Adipose tissue (tissue), 3 donors: ENCODE data around the gene BPHL. TPM values are rescaled to one million over a fixed set of nuclear protein-coding genes. Genes with fewer than 3 reads are reported as not detected.
"Not testable (repeated sequence)": the region's sequence is repeated elsewhere in the genome, so short reads cannot be mapped to it uniquely, and the experiment has no call there.

Experiments used
- H3K27ac ChIP-seq: one replicate; pipeline ENCODE4 v1.5.1; 2013; ENCODE audit warnings: low read depth, low read length
- WGBS, 3 donors: extraction: QIAGEN DNeasy Blood & Tissue Kit; methylation state at CpG; one replicate each; pipeline ENCODE4 v1.1.7; 2013; 5-methylcytosine and 5-hydroxymethylcytosine counted together
- polyA plus RNA-seq, 3 donors: library from polyadenylated mRNA; stranded (reverse); fragments of 200-250 nt; gene quantifications; one replicate each; pipeline ENCODE4 v1.2.3, GENCODE V29; 2013
- donor health status: healthy with polysubstance abuse.
- donor health status: Bipolar disorder and iron deficiency.
- donor health status: healthy.

The BPHL gene
- polyA plus RNA-seq, 3 donors, result 9.4 to 33.4 (median 33.0) TPM

DNA sequence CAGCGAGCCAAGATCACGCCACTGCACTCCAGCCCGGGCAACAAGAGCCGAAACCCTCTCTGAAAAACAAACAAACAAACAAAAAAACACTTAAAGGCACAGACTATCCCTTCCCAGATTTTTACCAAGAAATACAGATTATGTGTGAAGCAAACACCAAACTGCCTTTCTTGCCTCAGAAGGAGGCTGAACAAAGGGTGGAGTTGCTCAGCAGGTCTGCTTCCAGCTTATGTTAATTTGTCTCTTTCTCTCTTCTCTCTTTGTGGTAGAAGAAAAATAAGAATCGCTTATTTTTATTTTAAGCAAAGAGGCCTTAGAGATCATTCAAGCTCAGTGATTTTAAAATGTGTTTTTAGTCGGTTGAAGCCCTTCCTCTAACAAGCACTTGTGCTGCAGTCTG lies 24.6 kb downstream of the BPHL start:
- WGBS, 3 donors, result 81 to 88% (median 87%) methylated on average over 6 of the region's 6 CpGs
- no peak overlapping the region for H3K27ac ChIP-seq

DNA sequence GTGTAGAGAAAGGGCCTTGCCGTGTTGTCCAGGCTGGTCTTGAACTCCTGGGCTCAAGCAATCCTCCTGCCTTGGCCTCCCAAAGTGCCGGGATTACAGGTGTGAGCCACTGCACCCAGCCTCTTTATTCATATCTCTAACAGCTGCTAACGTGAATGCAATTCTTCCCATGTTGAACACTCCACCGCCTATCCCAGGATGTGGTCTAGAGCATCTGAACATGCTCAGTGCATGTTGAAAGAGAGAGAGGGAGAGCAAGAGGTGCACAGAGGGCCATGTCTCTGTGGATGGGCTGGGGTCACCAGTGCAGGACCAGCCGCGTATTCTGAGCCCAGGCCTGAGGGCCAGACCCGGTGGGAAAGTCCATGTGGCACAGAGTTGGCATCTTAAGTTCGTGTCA lies 26.1 kb downstream of the BPHL start:
- no peak overlapping the region for H3K27ac ChIP-seq
- WGBS, 3 donors, result 74 to 87% (median 76%) methylated on average over 8 of the region's 8 CpGs

DNA sequence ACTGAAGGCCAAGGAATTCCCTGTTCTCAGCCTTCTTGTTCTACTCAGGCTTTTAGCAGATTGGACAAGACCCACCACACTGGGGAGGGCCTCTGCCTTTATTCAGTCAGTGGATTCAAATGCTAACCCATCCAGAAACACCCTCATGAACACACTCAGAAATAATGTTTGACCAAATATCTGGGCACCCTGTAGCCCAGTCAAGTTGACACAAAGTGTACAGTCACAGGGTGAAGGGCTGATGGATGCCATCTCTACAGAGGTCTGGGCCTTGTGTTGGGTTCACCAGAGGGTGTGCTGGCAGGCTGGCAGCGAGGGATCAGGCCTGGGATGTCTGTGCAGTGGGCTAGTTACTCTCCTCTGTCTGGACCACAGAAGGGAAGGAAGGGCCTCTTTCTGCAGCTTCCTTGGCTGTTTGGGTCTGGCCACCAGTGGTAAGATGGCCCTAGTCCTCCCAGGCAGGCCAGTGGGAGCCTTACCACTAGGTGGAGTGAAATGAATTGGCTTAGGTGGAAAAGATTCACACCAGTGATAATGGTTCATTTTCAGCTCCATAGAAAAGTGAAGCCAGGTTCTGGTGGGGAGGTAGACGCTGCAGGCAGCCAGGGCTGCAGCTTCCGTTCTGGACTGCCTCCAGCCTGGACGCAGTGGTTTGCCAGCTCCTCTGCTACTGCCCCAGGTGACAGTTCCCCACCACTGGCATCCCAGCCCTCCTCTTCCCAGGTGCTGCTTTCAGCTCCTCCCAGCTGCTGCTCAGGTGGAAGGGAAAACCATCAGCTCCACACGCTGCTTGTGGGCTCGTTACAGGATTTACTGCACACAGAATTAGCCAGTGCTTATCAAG lies 29.6 kb downstream of the BPHL start:
- 48 to 94% (median 94%) methylated on average over 6 of the region's 6 CpGs for WGBS, 3 donors
- no peak overlapping the region for H3K27ac ChIP-seq

DNA sequence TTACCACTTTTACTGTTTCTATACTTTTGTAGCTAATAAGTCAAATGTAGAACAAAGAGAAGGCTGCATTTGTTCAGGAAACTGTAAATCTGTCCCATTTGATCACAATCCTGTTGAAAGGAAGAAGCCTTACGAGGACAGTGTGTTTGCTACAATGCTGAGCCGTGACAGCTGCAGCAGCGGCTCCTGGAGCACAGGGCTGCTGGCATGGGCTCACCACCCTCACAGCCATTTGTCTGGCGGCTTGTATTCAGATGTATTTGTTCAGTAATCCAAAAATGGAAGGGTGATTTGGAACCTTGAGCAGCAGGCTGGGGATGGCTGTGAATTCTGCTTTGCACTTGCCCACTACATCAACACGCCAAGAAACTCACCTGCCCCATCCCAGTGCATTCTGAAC lies 33.2 kb downstream of the BPHL start:
- H3K27ac ChIP-seq, result no peak overlapping the region
- WGBS, 3 donors, result 46 to 86% (median 79%) methylated on average over 5 of the region's 5 CpGs

DNA sequence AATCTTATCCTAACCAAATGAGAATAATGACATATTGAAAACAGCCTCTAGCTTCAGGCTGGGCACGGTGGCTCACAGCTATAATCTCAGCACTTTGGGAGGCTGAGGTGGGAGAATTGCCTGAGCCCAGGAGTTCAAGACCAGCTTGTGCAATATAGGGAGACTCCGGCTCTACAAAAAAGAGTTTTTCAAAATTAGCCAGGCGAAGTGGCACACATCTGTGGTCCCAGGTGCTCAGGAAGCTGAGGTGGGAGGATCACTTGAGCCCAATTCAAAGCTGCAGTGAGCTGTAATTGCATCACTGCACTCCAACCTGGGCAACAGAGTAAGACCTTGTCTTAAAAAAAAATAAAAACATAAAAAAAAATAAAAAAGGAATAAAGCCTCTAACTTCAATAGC lies 34.2 kb downstream of the BPHL start:
- no peak overlapping the region for H3K27ac ChIP-seq
- 79 to 91% (median 88%) methylated on average over 3 of the region's 3 CpGs for WGBS, 3 donors

DNA sequence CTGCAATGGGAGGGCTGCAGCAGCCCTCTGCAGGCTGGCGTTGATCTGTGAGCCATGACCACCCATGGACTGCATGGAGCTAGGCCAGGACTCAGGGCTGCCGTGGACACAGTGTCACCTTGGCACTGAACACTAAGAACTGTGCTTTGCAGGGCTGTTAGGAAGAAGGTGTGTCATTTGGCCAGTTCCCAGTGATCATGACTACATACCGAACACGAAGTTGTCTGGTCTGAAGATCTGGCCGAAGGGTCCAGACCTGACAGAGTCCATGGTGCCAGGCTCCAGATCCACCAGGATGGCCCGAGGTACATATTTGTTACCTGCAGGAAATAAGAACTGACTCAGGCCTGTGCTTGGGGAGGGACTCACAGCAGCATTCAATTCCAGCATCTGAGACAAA lies 36.9 kb downstream of the BPHL start:
- WGBS, 3 donors, result 28 to 82% (median 76%) methylated on average over 6 of the region's 6 CpGs
- H3K27ac ChIP-seq, result not testable (repeated sequence)

DNA sequence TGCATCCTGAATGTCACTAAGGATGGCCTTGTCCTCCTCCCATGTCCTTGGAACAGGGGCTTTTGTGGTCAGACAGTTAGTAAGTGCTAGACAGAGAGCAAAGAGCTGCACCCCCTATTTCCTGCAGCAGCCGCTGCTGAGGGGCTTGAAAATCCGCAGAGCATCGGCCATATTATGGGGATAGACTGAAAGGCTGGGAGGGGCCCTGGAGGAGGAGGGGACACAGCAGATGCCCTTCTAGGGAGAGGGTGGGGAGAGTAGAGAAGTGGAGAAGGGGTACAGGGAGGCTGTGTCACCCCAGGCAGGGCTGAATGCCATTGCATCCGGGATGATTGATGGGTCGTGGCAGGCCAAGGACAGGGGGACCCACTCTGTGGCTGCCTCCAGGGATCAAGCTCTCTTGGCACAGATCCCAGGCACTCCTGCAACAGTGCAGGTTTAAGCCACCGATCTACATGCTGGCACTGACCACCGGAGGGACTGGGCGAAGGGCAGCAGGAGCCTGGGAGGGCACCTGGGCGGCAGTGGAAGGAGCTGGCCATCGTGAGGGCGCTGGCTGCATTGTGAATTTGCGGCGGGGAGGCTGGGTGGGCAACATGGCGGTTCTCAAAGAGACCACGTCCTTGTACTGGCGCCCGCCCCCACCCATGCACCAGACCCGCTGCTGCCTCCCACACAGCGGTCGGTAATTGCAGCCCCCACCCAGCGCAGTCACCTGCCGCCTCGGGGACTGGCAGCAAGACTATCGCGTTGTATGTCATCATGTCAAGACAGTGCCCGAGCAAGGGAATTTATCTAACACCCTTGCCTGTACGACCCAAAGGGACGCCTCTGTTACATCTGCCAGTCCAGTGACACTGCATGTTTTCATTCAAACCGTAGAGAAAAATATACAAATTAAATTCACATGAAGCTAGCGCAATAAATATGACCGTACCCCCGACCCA lies 37.9 kb downstream of the BPHL start:
- 7 to 9% (median 7%) methylated on average over 27 to 29 of the region's 32 CpGs for WGBS, 3 donors
- H3K27ac ChIP-seq, result not testable (repeated sequence)

DNA sequence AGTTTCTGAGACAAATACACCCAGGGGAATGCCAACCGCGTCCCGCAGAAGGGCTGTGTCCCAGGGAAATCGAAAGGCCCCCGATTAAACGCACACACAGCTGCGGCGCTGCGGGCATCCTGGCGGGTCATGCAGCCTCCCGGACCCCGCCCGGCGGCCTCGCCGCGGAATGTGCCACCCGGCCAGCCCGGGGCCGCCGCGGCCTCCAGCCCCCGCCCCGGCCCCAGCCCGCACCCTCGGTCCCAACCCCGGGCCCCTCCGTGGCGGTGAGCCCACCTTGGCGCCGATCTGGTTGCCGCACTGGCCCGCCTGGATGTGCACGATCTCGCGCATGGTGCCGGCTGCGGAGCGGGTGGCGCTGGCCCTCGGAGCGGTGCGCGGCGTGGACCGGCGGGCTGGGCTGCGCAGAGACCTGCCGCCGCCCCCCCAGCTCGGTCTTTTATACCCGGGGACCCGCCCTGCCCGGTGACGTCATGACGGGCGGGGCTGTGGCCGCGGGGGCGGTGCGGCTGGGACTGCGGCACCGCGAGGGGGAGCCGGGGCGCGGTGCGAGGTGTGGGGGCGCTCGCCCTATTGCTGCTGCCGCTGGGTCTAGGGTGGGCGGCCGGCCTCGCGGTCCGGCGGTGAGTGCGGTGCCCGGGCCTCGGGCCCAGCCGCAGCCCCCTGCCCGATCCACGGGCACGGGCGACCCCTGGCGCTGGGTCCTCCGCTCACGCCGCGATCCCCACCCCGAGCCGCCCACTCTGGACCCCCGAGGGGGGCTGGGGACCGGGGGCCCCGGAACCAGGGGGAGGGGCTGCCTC lies 38.8 kb downstream of the BPHL start, which contains the start of gene TUBB2A:
Gene TUBB2A, minus strand, starts transcription at position 414 of the 803 bp plus-strand sequence. Its CDS starts 81 bp downstream, at position 333.
- peak within 1 kb of the TSS; percentile 34 for H3K27ac ChIP-seq
- 1% methylated on average over 48 to 95 of the region's 95 CpGs for WGBS, 3 donors

DNA sequence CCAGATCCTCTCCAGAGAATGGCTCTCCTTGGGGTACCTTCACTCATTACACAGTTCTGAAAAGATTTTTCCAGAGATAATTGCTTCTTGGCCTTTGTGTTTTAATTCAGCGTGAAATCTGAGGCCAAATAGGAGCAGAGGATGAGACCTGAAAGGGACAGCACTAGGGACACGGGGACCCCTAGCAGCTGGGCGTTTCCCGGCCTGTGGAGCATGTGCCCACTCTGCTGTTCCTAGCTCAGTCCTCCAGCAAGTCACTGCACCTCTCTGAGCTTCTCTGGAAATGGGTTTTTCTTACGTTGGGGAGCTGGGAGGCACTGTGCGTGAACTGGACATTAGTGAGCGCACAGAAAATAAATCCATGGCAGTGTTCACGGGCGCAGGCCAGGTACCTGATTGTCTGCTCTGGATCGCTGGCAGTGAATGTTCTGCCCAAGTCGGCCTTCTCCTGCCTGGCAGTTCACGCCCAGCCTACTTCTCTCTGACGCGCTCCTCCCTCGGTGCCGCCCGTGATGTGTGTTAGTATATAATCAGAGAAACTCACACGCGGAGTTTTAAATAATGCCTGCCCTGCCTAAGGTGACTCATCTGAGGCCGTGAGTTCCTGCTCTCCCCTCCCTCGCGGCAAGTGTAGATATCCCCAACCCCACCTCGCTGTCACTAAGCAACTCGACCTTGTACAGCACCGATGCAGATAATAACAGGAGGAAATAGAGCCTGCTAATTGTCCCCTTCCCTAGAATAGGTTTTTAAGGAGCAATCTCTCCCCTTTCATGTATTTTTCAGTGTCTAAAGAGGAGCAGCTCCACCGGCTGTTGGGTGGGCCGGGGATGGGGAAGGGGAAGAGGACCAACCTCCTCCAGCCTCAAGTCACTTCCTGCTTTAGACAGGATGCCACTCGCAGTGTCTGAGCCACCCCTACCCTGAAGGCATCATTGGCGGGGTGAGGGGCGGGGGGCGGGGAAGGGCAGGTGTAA lies 41.6 kb downstream of the BPHL start:
- 39 to 64% (median 63%) methylated on average over 31 of the region's 31 CpGs for WGBS, 3 donors
- H3K27ac ChIP-seq, result no peak overlapping the region

DNA sequence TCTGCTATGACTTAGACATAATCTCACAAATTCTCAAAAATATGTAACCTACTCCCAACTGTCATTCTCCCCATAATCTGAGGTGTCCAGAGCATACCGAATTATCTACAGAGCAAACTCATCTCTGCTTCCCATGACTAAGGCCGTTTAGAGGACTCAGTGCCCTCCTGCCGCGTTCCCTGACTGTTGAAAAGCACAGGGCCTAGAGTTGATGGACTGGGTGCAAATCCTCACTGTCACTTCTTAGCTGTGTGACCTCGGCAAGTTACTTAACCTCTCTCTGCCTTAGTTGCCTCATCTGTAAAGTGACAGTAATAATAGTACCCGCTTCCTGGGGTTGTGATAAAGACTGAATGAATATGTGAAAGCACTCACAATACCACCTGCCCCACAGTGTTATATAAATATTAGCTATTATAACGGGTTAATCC lies 43.6 kb downstream of the BPHL start:
- no peak overlapping the region for H3K27ac ChIP-seq
- 31 to 72% (median 60%) methylated on average over 6 to 7 of the region's 7 CpGs for whole genome bisulfite sequencing, 3 donors

DNA sequence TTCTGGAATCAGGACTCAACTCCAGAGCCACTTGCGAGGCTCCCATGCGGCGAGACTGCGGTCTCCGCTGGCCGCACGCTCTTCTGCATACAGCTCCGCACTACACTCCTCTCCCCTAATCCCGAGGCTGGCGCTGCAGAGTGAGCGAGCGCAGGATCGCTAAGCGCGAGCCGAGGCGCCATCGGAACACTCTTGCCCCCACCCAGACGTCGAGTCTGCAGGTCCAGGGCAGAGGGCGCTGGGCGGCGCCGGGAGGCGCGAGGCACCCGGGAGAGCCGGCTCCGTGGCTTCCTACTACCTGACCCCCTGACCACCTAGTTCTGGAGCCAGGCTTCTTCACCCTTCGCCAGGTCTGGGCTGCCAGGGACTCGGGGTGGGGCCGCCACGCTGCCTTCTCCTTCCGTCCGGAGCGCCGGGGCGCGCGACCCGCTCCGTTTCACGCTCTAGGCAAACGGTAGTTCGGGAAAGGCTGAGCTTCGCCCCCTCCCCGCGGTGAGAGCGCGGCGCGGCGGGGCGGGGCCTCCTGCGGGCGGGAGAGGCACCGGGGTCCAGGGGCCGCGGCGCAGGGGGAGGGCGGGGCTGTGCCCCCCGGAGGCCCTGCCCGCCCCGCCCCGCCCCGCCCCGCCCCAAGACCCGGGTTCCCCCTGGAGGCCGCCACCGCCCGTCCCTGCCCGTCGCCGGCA lies 44.2 kb downstream of the BPHL start:
- WGBS, 3 donors, result 0 to 1% (median 0%) methylated on average over 50 to 74 of the region's 74 CpGs

DNA sequence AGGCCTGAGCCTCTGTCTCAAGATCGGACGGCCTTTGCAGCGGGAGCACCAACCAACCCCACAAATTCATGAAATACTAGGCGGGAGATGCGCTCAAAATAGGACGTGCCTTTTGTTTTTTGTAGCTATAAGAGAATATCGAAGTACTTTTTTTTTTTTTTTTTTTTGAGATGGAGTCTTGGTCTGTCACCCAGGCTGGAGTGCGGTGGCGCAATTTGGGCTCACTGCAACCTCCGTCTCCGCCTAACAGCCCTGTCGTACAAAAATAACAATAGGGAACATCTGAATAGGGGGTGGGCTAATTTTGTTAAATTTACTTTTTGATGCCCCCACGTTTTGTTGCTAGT lies 44.7 kb downstream of the BPHL start:
- WGBS, 3 donors, result 9 to 19% (median 13%) methylated on average over 13 of the region's 13 CpGs
- no peak overlapping the region for H3K27ac ChIP-seq

More for the DNA sequence above, 44.2 kb downstream of the BPHL start:
- H3K27ac ChIP-seq, result peak overlapping the region; percentile 38

DNA sequence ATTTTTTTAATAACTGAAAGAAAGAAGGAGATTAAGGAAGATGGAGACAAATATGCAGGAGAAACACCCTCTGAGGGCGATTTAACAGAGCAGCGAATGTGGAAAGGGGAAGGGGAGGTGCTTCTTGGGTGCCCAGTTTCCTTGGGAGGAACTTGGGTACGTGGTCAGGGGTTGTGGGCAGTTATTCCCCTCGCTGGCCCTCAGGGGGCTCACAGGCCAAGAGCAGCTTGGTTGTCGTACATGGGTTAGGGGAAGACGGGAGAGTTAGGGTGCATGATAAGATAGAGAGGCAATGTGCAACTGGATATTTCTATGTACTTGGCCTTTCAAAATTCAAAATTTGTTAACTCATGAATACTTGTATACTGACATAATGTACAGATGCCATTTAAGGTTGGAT lies 45.9 kb downstream of the BPHL start:
- H3K27ac ChIP-seq, result no peak overlapping the region
- WGBS, 3 donors, result 78 to 94% (median 90%) methylated on average over 6 of the region's 6 CpGs

DNA sequence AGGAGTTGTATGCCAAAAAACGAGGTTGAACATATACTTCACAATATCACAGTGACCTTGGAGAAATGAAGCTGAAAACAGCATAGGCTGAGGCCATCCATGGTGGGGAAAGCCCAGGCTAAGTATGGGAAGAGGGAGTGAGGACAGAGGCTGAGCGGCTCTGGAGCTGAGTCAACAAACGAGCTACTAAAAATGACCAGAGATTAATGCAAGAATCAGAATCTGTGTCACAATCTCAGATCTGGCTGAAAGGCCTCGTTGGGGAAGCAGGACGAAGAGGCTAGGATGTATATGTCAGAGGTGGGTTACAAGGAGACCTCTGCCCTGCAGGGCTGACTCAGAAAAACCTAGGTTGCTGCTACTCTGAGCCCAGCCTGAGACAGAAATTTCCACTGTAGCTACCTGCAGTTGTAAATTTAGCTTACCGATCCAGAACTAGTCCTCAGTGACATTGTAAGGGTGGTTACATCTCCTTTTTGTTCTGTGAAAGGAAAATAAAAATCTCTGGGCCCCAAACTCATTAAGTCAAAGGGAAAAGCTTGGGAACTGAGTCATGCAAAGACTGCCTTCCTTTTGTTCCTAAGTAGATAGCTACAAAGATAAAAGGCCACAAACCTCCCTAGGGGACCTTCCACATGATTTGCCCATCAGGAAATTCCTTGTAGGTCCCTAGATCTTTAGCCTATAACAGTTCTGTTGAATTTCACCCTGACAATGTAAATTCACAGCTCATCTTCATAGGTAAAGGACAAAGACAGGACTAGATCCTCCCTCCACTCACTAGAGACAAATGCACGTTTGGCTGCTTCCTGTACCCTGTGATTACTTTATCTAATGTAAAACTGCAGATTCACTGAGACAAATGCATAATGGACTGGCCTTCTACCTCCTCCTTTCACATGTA lies 47.4 kb downstream of the BPHL start:
- WGBS, 3 donors, result 53 to 76% (median 60%) methylated on average over 7 of the region's 7 CpGs
- H3K27ac ChIP-seq, result no peak overlapping the region

DNA sequence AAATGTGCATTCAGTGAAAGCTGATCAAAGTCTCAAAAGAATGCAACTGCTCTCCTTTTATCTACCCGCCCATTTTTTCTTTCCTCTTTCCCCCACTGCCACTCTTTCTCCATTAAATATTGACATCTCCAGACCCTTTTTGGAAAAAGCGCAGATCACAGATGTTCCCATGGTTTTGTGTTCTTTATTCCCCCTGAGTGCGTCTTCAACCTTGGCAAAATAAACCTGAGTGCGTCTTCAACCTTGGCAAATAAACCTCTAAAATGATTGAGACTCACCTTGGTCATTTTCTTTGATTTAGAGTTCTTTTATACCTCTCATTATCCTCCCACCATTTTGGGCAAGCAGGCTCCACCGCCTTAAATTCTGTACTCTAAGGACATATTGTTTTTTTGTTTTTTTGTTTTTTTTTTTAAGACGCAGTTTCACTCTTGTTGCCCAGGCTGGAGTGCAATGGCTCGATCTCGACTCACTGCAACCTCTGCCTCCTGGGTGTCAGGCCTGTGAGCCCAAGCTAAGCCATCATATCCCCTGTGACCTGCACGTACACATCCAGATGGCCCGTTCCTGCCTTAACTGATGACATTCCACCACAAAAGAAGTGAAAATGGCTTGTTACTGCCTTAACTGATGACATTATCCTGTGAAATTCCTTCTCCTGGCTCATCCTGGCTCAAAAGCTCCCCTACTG lies 48.2 kb downstream of the BPHL start:
- not testable (repeated sequence) for H3K27ac ChIP-seq
- WGBS, 3 donors, result 91 to 93% (median 92%) methylated on average over 10 of the region's 10 CpGs
